Uterus (tissue), 2 donors: Measurements from ENCODE around the gene SLC4A5.

Experiments used
- CTCF ChIP-seq, 4 experiments: fragments of 200-600 bp in 2 of 4; fragments of 450-650 bp in 2 of 4; sonication (generic) in 2 of 4; IDR thresholded peaks; one replicate each; pipeline ENCODE4 v1.5.1; 2016 to 2019; ENCODE audit warnings: antibody characterized with exemption in 4 of 4, mild to moderate bottlenecking in 2 of 4, moderate library complexity in 1 of 4
- POLR2A ChIP-seq, 2 donors: fragments of 450-650 bp; IDR thresholded peaks; one replicate each; pipeline ENCODE4 v1.6.1; 2016; ENCODE audit warnings: antibody characterized with exemption in 2 of 2, mild to moderate bottlenecking in 1 of 2, moderate library complexity in 1 of 2

DNA sequence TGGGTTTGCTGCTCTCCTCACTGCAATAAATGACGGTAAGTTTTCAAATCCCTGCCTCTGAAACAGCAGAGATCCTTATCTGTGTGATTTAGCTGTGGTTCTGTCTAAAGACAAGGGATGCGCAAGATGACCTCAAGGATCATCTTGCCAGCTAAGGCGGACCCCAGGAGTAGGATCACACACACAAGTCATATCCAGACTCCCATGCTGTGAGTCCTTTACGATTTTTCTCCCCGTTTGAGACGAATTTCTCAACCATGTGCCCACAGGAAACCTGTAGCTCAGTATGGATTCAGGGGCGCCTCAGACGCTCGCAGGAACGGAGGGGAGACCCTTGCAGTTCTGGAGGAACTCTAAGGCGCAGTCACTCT, 48.0 kb upstream of the SLC4A5 start:
- TF ChIP-seq CTCF (IDR thresholded peaks at IDR 0.05) (no peak), POLR2A (IDR thresholded peaks at IDR 0.05) (no peak)
